Measurements from ENCODE around the gene RRP9.
"Not testable (repeated sequence)": the region's sequence is repeated elsewhere in the genome, so short reads cannot be mapped to it uniquely, and the experiment has no call there.

RRP9 gene

GRCh38 chr3:51933471-51934138 lies 8.1 kb downstream of the RRP9 start:
- H3K4me1 ChIP-seq (ENCODE audit: control insufficient read depth in 1 of 2, insufficient read depth in 2 of 2, low read length in 2 of 2): no peaks in the 10 kb centered on the region
- H3K36me3 ChIP-seq (ENCODE audit: control insufficient read depth in 1 of 2, insufficient read depth in 2 of 2, low read length in 2 of 2): peaks cover 35 to 61% of the 10 kb centered on the region in 2 donors
- H3K9me3 ChIP-seq (ENCODE audit: control insufficient read depth in 1 of 2, low read length in 2 of 2): no peaks in the 10 kb centered on the region
- H3K27me3 ChIP-seq (ENCODE audit: low read depth, low read length): no peaks in the 10 kb centered on the region
- H3K27ac ChIP-seq (ENCODE audit: low read length): no peak overlapping the region
- no peak overlapping the region for H3K4me3 ChIP-seq (ENCODE audit: low read depth in 1 of 2, low read length in 2 of 2)

GRCh38 chr3:51932471-51933370 lies 9.0 kb downstream of the RRP9 start:
- Histone ChIP-seq H3K27me3 (ENCODE audit: low read depth, low read length) (no peaks in the 10 kb centered on the region), H3K4me3 (ENCODE audit: low read depth in 1 of 2, low read length in 2 of 2) (no peak overlapping the region), H3K27ac (ENCODE audit: low read length) (no peak overlapping the region), H3K9me3 (ENCODE audit: control insufficient read depth in 1 of 2, low read length in 2 of 2) (no peaks in the 10 kb centered on the region), H3K36me3 (ENCODE audit: control insufficient read depth in 1 of 2, insufficient read depth in 2 of 2, low read length in 2 of 2) (peaks cover 26 to 53% of the 10 kb centered on the region in 2 donors), H3K4me1 (ENCODE audit: control insufficient read depth in 1 of 2, insufficient read depth in 2 of 2, low read length in 2 of 2) (no peaks in the 10 kb centered on the region)

GRCh38 chr3:51931756-51932155 lies 9.9 kb downstream of the RRP9 start:
- no peak overlapping the region for H3K27ac ChIP-seq (ENCODE audit: low read length)
- no peaks in the 10 kb centered on the region for H3K9me3 ChIP-seq (ENCODE audit: control insufficient read depth in 1 of 2, low read length in 2 of 2)
- H3K36me3 ChIP-seq (ENCODE audit: control insufficient read depth in 1 of 2, insufficient read depth in 2 of 2, low read length in 2 of 2): peaks cover 17 to 43% of the 10 kb centered on the region in 2 donors
- no peak overlapping the region for H3K4me3 ChIP-seq (ENCODE audit: low read depth in 1 of 2, low read length in 2 of 2)
- H3K27me3 ChIP-seq (ENCODE audit: low read depth, low read length): no peaks in the 10 kb centered on the region
- no peaks in the 10 kb centered on the region for H3K4me1 ChIP-seq (ENCODE audit: control insufficient read depth in 1 of 2, insufficient read depth in 2 of 2, low read length in 2 of 2)

- Histone ChIP-seq H3K4me3 (ENCODE audit: low read depth in 1 of 2, low read length in 2 of 2) (no peak overlapping the region), H3K9me3 (ENCODE audit: control insufficient read depth in 1 of 2, low read length in 2 of 2) (no peaks in the 10 kb centered on the region), H3K27ac (ENCODE audit: low read length) (no peak overlapping the region), H3K4me1 (ENCODE audit: control insufficient read depth in 1 of 2, insufficient read depth in 2 of 2, low read length in 2 of 2) (no peaks in the 10 kb centered on the region), H3K36me3 (ENCODE audit: control insufficient read depth in 1 of 2, insufficient read depth in 2 of 2, low read length in 2 of 2) (peaks cover 13 to 30% of the 10 kb centered on the region in 2 donors), H3K27me3 (ENCODE audit: low read depth, low read length) (no peaks in the 10 kb centered on the region)
Measured at GRCh38 chr3:51930439-51930838, 11.3 kb downstream of the RRP9 start.

- no peaks in the 10 kb centered on the region for H3K9me3 ChIP-seq (ENCODE audit: control insufficient read depth in 1 of 2, low read length in 2 of 2)
- no peaks in the 10 kb centered on the region for H3K4me1 ChIP-seq (ENCODE audit: control insufficient read depth in 1 of 2, insufficient read depth in 2 of 2, low read length in 2 of 2)
- H3K27me3 ChIP-seq (ENCODE audit: low read depth, low read length): no peaks in the 10 kb centered on the region
- no peak overlapping the region for H3K4me3 ChIP-seq (ENCODE audit: low read depth in 1 of 2, low read length in 2 of 2)
- peaks cover 12 to 21% of the 10 kb centered on the region in 2 donors for H3K36me3 ChIP-seq (ENCODE audit: control insufficient read depth in 1 of 2, insufficient read depth in 2 of 2, low read length in 2 of 2)
- no peak overlapping the region for H3K27ac ChIP-seq (ENCODE audit: low read length)
Measured at GRCh38 chr3:51929420-51930003, 12.2 kb downstream of the RRP9 start.

GRCh38 chr3:51928981-51929380 lies 12.7 kb downstream of the RRP9 start:
- H3K4me3 ChIP-seq (ENCODE audit: low read depth in 1 of 2, low read length in 2 of 2); H3K4me1 ChIP-seq (ENCODE audit: control insufficient read depth in 1 of 2, insufficient read depth in 2 of 2, low read length in 2 of 2); H3K27ac ChIP-seq (ENCODE audit: low read length); H3K9me3 ChIP-seq (ENCODE audit: control insufficient read depth in 1 of 2, low read length in 2 of 2); H3K27me3 ChIP-seq (ENCODE audit: low read depth, low read length): not testable (repeated sequence)
- H3K36me3 ChIP-seq (ENCODE audit: control insufficient read depth in 1 of 2, insufficient read depth in 2 of 2, low read length in 2 of 2): peaks cover 9 to 16% of the 10 kb centered on the region in 2 donors

- peaks cover 6 to 11% of the 10 kb centered on the region in 2 donors for H3K36me3 ChIP-seq (ENCODE audit: control insufficient read depth in 1 of 2, insufficient read depth in 2 of 2, low read length in 2 of 2)
Measured at GRCh38 chr3:51928438-51928837, 13.3 kb downstream of the RRP9 start.

GRCh38 chr3:51927061-51927977 lies 14.4 kb downstream of the RRP9 start:
- Histone ChIP-seq H3K27ac (ENCODE audit: low read length) (no peak overlapping the region), H3K4me1 (ENCODE audit: control insufficient read depth in 1 of 2, insufficient read depth in 2 of 2, low read length in 2 of 2) (no peaks in the 10 kb centered on the region), H3K9me3 (ENCODE audit: control insufficient read depth in 1 of 2, low read length in 2 of 2) (no peaks in the 10 kb centered on the region), H3K4me3 (ENCODE audit: low read depth in 1 of 2, low read length in 2 of 2) (no peak overlapping the region), H3K36me3 (ENCODE audit: control insufficient read depth in 1 of 2, insufficient read depth in 2 of 2, low read length in 2 of 2) (peaks cover 0 to under 1% of the 10 kb centered on the region in 2 donors), H3K27me3 (ENCODE audit: low read depth, low read length) (no peaks in the 10 kb centered on the region)

More at GRCh38 chr3:51928438-51928837, 13.3 kb downstream of the RRP9 start:
- Histone ChIP-seq H3K9me3 (ENCODE audit: control insufficient read depth in 1 of 2, low read length in 2 of 2) (no peaks in the 10 kb centered on the region), H3K4me3 (ENCODE audit: low read depth in 1 of 2, low read length in 2 of 2) (no peak overlapping the region), H3K27ac (ENCODE audit: low read length) (no peak overlapping the region), H3K27me3 (ENCODE audit: low read depth, low read length) (no peaks in the 10 kb centered on the region), H3K4me1 (ENCODE audit: control insufficient read depth in 1 of 2, insufficient read depth in 2 of 2, low read length in 2 of 2) (no peaks in the 10 kb centered on the region)

GRCh38 chr3:51921081-51921578 lies 20.6 kb downstream of the RRP9 start:
- Histone ChIP-seq H3K4me3 (ENCODE audit: low read depth in 1 of 2, low read length in 2 of 2) (no peak overlapping the region), H3K4me1 (ENCODE audit: control insufficient read depth in 1 of 2, insufficient read depth in 2 of 2, low read length in 2 of 2) (no peaks in the 10 kb centered on the region), H3K9me3 (ENCODE audit: control insufficient read depth in 1 of 2, low read length in 2 of 2) (no peaks in the 10 kb centered on the region), H3K36me3 (ENCODE audit: control insufficient read depth in 1 of 2, insufficient read depth in 2 of 2, low read length in 2 of 2) (no peaks in the 10 kb centered on the region), H3K27me3 (ENCODE audit: low read depth, low read length) (no peaks in the 10 kb centered on the region), H3K27ac (ENCODE audit: low read length) (no peak overlapping the region)

GRCh38 chr3:51916418-51916817 lies 25.3 kb downstream of the RRP9 start:
- no peaks in the 10 kb centered on the region for H3K36me3 ChIP-seq (ENCODE audit: control insufficient read depth in 1 of 2, insufficient read depth in 2 of 2, low read length in 2 of 2)

More at GRCh38 chr3:51916418-51916817, 25.3 kb downstream of the RRP9 start:
- Histone ChIP-seq H3K27me3 (ENCODE audit: low read depth, low read length) (no peaks in the 10 kb centered on the region), H3K4me1 (ENCODE audit: control insufficient read depth in 1 of 2, insufficient read depth in 2 of 2, low read length in 2 of 2) (no peaks in the 10 kb centered on the region), H3K9me3 (ENCODE audit: control insufficient read depth in 1 of 2, low read length in 2 of 2) (no peaks in the 10 kb centered on the region), H3K27ac (ENCODE audit: low read length) (no peak overlapping the region), H3K4me3 (ENCODE audit: low read depth in 1 of 2, low read length in 2 of 2) (no peak overlapping the region)
